ENCODE data around the gene DMD.

DNA sequence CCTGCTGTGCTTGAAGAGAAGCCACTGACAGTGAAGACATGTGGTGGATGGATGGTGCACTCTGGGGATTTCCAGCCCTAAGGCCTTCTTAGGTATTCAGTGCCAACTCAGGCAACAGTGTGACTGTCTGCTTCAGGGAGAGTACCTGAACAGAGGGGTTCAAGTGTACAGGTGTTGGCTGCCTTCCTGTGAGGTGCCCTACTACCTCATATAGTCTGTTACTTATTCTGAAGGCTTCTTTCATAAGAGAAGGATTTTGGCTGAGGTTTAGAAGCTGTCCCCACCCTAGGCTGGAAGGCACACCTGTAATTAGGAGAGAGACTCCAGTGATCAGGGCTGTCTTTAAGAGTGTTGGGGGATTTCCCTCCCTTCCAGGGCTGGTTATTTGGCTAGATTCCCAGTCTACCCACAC is 2141.3 kb downstream of the DMD start:
- no peak for TF ChIP-seq POLR2AphosphoS5 (IDR thresholded peaks at IDR 0.05; ENCODE audit: low read depth, low read length)
- TF ChIP-seq, protein P1, sequence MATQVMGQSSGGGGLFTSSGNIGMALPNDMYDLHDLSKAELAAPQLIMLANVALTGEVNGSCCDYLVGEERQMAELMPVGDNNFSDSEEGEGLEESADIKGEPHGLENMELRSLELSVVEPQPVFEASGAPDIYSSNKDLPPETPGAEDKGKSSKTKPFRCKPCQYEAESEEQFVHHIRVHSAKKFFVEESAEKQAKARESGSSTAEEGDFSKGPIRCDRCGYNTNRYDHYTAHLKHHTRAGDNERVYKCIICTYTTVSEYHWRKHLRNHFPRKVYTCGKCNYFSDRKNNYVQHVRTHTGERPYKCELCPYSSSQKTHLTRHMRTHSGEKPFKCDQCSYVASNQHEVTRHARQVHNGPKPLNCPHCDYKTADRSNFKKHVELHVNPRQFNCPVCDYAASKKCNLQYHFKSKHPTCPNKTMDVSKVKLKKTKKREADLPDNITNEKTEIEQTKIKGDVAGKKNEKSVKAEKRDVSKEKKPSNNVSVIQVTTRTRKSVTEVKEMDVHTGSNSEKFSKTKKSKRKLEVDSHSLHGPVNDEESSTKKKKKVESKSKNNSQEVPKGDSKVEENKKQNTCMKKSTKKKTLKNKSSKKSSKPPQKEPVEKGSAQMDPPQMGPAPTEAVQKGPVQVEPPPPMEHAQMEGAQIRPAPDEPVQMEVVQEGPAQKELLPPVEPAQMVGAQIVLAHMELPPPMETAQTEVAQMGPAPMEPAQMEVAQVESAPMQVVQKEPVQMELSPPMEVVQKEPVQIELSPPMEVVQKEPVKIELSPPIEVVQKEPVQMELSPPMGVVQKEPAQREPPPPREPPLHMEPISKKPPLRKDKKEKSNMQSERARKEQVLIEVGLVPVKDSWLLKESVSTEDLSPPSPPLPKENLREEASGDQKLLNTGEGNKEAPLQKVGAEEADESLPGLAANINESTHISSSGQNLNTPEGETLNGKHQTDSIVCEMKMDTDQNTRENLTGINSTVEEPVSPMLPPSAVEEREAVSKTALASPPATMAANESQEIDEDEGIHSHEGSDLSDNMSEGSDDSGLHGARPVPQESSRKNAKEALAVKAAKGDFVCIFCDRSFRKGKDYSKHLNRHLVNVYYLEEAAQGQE (IDR thresholded peaks at IDR 0.05; ENCODE audit: insufficient read depth in 1 of 2, low read depth in 2 of 2, low read length in 2 of 2), result no peak
- no peak for TF ChIP-seq SIN3A (IDR thresholded peaks at IDR 0.05; ENCODE audit: borderline replicate concordance, insufficient read depth, low read length)
